SK-N-SH treated with all-trans-retinoic acid at 6 μM for 48 hours (cell line): ENCODE results near the gene NPAS3.

ENCODE experiments used
- ARNTL ChIP-seq: fragments of 450-650 bp; formaldehyde crosslinking; IDR thresholded peaks from 2 replicates; pipeline ENCODE4 v1.5.0; 2020; ENCODE audit warnings: low read depth, mild to moderate bottlenecking, moderate library complexity, borderline replicate concordance
- ISL1 ChIP-seq: fragments of 250-450 bp; sonication (Bioruptor Pico); IDR thresholded peaks from 2 replicates; pipeline ENCODE4 v2.1.2; 2022; ENCODE audit warnings: mild to moderate bottlenecking, moderate library complexity
- RARB ChIP-seq: fragments of 250-450 bp; sonication (Bioruptor Pico); IDR thresholded peaks from 2 replicates; pipeline ENCODE4 v1.8.0; 2021; ENCODE audit warnings: mild to moderate bottlenecking, moderate library complexity
- ZFP3 ChIP-seq: fragments of 250-450 bp; sonication (Bioruptor Pico); IDR thresholded peaks from 2 replicates; pipeline ENCODE4 v1.5.0; 2020; ENCODE audit warnings: mild to moderate bottlenecking, moderate library complexity
- ZNF565 ChIP-seq: fragments of 450-650 bp; formaldehyde crosslinking; conservative IDR thresholded peaks from 2 replicates; pipeline ENCODE4 v1.5.0; 2020; ENCODE audit warnings: low read depth, mild to moderate bottlenecking, moderate library complexity

GRCh38 chr14:33240466-33240865 lies 301.8 kb downstream of the NPAS3 start:
- TF ChIP-seq ISL1 (no peak), ARNTL (CRISPR knock-in tag) (no peak), ZFP3 (CRISPR knock-in tag) (no peak), ZNF565 (CRISPR knock-in tag) (no peak), RARB (CRISPR knock-in tag) (no peak)
